Femur (tissue), 1 donor: Measurements from ENCODE around the gene PPIA.

Experiments
- DNase-seq: peaks from one replicate; pipeline ENCODE4 v3.0.0-alpha.2; 2017

PPIA gene

DNA sequence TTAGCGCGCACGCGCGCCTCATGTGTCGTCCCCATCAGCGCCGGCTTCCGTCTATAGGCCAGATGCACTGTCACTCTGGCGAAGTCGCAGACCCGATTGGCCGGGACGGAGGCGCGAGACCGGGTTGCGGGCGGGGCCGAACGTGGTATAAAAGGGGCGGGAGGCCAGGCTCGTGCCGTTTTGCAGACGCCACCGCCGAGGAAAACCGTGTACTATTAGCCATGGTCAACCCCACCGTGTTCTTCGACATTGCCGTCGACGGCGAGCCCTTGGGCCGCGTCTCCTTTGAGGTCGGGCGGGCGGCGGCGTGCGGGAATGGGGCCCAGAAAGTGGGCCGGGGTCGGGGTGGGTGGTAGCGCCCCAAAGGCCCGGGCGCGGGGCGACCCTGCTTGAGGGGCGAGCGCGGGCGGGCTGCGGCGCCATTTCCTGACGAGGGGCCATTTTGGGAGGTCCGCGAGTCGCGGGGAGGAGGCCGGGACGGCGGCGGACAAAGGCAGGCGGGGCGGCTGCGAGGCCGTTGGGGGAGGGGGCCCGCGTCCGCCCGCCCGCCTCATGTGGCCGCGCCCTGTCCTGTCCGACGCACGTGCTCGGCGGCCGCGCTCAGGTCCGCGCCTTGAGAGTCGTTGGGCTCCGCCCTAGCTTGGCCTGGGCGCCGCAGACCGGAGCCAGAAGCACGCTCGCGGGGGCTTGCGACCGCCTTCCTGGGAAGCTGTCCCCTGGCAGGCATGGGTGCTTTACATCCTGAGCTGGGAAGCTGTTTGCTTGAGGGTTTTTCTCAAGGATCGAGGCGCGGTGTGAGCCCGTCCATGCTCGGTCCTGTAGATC is at the start of gene PPIA:
Gene PPIA (plus strand): TSS at position 178 of the 825 bp plus-strand sequence. CDS start 44 bp downstream, at position 222.
- peak; percentile 99 for DNase-seq

DNA sequence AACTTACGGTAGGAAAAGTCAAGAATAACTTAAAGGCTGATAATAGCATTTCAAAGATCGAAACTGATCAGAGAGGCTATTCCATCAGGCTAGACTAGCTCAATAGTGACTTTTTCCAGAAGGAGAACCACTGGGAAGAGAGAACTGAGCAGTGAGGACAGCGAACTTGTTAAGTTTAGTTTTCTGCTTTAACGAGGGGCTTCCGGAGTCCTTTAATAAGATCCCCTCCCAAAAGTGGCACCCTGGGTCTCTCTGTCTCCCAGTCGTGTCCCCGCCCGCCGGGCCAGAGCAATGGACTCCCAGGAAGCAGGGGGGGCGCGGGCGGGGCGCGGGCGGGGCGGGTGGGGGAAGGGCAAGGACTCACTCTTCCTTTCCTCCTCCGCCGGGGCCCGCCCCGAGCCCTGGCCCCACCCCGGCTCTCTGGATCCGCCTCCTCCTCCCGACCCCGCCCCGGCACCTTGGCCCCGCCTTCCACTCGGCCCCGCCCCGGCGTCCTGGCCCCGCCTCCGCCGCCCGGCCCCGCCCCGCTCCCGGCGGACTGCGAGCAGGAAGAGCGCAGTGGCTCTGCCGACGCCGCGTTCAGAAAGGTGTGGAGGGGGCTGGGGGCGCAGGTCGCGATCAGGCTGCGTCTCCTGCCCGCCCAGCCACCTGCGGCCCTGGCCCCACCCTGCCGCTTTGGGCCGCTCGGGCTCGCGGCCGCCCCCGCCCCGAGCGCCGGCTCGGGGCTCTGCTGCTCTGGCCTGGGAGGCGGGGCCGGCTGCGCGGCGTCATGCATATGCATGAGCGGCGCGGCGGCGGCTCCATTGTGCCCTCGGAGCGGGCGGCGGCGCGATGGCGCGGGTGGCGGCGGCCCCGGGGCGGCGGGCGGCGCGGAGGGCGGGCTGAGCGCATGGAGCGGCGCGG is 48.2 kb upstream of the PPIA start, which contains the start of gene ZMIZ2:
Gene ZMIZ2 (plus strand): TSS at position 803 of the 903 bp plus-strand sequence. CDS start 7,403 bp downstream, outside the sequence.
- DNase-seq = peak; percentile 97

DNA sequence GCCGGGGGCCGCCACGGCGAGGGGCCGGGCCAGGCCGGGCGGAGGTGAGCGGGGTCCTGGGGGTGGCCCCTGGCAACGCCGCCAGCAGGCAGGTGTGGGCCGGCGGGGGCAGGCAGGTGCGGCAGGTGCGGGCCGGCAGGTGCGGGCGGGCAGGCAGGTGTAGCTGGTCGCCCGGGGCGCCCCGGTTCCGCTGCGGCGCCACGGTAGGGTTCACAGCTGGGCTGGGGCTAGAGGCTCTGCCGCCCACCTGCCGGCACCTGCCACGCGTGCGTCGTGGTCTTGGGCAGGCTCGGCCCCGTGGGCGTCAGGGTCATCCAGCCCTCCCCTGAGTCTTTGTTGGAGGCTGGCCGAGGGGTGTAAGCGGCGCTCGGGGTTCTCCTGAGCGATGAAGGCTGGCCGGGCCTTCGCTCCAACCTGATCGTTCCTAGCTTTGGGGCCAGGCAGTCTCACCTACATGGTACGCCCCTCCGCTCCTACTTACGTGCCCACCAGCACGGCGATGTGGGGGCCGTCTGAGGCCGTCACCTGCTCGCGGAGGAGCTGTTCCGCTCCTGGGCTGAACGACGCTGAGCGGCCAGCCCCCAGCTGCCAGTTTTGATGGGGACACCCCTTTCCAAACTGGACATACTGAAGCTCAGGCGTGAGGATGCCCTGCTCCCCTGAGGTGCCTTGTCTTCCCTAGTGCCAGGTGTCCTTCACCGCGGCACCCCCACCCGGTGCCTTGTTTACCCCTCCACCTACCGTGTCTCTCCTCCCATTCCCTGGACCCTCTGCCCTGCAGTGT is 47.3 kb upstream of the PPIA start:
- no peak for DNase-seq

DNA sequence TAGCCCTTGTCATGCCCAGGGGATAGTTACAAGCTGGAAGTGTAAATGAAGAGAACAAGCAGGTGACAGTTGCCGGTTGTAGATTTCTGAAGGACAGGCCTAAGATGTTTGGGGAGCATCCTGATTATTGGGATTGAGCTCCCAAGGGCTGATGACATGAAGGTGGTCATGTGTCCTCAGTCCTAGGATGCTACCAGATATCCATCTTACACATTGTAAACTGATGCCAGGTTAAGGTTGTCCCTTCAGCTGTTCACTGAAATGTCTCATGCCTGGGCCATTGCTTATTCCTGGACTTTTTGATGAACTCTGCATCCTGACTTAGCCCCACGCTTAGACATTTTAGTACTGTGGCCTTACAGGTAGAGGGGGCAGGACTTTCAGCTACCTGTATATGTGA is 46.5 kb upstream of the PPIA start:
- DNase-seq = no peak

DNA sequence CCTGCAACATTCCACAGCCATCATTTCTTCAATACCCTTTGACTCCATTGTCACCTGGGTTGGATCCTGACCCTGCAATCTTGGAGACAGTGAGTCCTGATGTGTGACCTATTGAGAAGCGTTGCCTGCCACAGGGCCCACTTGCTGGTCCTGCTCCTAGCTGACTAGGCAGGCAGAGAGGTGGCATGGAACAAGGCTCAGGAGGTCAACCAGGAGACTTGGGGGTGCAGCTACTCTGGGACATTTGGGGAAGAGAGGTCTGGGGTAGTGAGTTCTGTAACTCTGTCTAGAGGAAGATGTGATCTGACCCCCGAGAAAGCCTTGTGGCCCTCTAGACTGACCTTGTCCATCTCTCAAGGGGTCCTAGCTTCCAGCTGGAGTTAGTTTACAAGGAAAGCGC is 46.1 kb upstream of the PPIA start:
- no peak for DNase-seq

DNA sequence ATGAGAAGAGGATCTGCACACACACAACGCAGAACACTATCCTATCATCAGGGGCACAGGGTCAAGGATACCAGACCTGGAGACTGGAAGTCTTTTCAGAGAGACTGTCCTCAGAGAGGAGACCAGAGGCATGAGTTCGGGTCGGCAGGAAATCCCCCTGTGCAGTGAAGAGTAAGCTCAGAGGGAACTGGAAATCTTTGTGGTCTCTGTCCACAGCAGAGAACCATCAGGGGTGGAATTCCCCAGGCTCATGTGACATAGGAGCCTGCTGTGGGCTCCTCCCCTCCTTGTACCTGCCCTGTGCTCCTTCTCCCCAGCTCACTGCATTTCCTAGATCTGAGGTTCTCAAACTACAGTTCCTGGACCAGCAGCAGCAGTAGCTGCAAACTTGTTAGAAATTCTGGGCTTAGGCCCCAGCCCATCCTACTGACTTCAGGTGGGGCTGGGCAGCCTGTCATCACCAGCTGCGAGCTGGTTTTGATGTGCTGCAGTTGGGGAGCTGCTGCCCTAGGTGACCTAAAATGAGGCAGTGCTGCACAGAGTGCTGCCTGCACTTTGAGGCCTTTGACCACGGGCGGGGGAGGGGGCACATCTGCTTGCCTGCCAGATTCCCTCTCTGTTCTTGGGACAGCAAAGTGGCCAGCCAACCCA is 45.4 kb upstream of the PPIA start:
- DNase-seq = no peak

DNA sequence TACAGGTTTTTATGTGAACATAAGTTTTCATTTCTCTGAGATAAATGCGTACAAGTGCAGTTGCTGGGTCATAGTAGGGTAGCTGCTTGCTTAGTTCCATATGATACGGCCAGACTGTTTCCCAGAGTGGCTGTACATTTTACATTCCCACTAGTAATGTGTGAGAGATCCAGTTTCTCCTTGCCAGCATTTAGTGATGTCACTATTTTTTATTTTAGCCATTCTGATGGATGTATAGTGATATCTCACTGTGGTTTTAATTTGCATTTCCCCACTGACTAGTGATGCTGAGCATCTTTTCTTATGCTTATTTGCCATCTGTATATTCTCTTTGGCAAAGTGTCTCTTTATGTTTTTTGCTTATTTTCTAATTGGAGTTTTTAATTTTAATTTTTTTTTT is 43.7 kb upstream of the PPIA start:
- no peak for DNase-seq

DNA sequence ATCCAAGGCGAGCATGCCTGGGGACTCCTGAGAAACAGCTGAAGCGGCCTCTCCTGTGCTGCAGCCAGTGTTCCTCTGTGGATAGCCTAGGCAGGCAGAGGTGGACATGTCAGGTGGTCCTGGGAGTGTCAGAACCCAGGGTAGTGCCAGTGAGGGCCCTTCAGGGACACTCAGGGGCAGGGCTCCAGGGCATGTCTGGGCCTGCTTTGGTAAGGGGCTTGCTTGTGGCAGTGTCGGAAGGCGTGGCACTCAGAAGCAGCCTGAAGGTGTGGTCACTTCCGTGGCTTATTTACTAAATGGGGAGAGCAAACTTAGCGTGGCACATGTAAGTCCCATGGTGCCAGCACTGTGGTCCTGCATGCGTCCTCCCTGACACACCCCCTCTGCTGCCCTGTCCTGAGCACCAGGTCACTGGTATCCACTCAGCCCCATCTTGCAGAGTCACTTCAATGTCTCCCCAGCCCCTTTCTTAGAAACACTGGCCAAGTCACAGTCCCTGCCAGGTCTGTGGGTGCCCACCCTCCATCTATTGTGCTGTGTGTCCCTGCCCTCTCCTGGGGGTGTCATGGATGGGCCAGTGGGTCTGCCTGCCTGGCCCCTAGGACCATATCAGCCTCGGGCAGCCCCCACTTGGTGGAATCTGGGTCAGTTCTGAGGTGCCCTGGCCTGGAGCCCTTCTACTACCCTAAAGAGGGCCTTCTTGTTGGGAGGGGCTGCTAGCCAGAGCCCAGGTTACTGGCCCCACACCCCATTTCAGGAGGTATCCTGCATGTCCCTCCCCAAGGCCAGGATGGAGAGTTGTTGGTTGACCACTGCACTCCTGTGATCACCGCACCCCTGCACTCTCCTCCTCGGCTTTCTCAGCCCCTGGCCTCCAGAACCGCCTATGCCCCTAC is 41.4 kb upstream of the PPIA start:
- no peak for DNase-seq

DNA sequence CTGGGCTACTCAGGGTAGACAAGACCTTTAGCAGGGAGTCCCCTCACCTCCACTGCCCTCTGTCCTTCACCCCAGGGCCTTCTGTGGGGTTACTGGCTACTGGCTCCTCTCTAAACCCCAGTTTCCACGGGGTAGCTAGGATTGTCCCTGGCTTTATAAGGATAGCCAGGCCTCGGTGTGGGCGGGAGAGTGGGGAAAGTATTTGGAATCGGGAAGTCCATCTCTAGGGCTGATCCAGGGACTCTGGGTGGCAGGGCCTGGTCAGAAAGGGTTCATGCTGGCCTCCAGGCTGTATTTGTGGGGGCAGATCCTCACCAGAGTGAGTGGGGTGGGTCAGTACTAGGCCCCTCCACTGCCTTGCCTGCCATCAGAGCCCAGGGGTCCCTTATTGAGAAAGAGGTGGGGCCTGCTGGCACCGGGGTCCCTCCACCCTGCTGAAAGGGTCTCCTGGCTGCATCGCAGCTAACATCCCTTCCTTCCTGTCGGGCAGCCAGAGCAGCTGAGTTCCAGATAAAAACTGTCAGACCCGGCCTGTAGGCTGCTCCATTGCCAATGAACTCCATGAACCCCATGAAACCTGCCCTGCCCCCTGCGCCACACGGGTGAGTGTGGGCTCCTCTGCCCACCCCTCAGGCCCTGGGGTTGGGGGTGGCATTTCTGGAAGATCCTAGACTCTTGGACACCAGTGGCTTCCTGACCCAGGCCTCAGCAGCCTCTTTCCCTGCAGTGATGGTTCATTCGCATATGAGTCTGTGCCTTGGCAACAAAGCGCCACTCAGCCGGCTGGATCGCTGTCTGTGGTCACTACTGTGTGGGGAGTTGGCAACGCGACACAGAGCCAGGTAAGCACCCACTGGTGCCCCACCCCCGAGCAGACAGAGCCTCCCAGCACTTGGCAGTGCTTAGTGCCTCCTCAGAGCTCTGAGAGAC is 40.5 kb upstream of the PPIA start:
- no peak for DNase-seq

DNA sequence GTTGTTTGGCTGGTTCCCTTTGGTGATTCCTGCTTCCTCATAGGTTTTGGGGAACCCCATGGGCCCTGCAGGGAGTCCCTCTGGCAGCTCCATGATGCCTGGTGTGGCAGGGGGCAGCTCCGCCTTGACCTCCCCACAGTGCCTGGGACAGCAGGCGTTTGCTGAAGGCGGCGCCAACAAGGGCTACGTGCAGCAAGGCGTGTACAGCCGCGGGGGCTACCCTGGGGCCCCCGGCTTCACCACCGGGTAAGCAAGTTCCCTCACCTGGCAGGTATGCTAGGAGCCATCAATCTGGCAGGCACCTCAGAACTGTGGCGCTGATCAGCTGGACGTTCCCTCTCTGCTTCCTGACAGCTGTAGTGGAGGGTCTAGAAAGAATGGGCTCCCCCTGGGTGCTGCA is 39.6 kb upstream of the PPIA start:
- DNase-seq = no peak

DNA sequence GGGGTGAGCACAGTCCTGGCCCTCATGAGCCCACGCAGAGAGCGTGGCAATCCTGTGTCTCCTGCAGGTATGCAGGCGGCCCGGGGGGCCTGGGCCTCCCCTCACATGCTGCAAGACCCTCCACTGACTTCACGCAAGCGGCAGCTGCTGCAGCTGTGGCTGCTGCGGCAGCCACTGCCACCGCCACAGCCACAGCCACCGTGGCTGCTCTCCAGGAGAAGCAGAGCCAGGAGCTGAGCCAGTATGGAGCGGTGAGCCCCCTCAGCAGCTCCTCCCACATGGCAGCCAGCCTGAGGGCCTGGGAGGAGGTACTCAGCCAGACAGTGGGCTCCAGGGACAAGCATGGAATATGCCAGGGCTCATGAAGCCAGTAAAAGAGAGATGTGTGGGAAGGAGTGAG is 39.2 kb upstream of the PPIA start:
- peak; percentile 90 for DNase-seq

DNA sequence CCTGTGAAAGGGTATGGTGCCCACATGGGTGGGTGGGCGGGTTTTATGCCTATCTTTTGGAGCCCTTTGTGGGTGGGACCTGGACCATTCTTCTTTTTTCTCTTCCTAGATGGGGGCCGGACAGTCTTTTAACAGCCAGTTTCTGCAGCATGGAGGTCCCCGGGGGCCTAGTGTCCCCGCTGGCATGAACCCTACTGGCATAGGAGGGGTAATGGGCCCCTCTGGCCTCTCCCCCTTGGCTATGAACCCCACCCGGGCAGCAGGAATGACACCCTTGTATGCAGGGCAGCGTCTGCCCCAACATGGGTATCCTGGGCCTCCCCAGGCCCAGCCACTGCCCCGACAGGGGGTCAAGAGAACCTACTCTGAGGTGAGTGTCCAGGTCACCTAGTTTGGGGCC is 38.7 kb upstream of the PPIA start:
- DNase-seq = no peak

DNA sequence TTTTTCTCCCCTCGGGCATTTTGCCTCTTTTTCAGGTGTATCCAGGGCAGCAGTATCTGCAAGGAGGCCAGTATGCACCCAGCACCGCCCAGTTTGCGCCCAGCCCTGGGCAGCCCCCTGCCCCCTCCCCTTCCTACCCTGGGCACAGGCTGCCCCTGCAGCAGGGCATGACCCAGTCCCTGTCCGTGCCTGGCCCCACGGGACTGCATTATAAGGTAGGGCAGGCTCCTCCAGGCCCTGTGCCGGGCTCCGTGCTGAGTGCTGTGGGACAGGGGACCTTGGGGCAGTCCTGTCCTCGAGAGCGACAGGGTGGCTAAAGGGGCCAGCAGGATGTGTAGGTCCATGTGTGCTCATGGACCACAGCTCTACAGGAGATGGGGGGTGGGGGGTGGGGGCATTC is 37.2 kb upstream of the PPIA start:
- no peak for DNase-seq

DNA sequence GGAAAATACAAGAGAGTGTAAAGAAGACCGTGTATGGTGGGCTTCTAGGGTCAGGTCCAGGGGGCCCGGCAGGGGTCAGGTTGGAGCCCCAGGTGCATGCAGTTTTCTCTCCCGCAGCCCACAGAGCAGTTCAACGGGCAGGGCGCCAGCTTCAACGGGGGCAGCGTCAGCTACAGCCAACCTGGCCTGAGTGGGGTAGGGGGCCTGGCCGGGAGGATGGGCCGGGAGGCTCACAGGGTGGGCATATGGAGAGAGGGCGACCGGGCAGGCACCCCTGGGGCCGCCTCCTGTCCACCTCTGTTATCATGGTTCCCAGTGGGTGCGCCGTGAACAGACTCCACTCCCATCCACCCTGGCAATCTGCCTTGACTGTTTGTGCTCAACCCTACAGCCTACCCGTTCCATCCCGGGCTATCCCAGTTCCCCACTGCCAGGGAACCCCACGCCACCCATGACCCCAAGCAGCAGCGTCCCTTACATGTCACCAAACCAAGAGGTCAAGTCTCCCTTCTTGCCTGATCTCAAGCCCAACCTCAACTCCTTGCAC is 36.4 kb upstream of the PPIA start:
- no peak for DNase-seq

DNA sequence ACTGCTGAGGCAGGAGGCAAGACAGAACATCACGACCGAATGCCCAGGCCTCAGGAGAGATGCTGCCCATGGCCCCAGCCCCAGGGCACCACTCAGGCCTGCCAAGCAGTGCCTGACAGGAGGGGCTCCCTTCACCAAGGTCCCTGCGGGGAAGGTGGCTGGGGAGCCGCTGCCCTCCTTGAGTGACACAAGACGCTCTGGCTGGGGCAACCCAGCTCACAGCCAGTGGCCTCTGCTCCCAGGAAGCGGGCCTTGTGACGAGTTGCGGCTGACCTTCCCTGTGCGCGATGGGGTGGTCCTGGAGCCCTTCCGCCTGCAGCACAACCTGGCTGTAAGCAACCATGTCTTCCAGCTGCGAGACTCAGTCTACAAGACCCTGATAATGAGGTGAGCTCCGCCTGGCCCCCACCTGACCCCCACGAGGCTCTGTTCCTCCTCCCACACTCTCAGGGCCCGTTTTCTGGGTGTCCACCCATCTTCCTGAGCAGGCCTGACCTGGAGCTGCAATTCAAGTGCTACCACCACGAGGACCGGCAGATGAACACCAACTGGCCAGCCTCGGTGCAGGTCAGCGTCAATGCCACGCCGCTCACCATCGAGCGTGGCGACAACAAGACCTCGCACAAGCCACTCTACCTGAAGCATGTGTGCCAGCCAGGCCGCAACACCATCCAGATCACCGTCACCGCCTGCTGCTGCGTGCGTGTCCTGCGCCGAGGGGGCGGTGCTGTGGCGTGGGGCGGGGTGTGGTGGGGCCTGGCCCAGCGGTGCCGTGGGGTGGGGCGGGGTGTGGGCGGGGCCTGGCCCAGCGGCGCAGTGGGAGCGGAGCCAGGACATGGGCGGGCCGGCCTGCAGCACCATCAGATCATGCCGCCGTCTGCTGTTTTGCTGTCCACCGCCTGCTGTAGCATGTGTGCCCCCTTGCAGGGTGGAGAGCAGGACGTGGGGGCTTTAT is 35.0 kb upstream of the PPIA start:
- DNase-seq = no peak

DNA sequence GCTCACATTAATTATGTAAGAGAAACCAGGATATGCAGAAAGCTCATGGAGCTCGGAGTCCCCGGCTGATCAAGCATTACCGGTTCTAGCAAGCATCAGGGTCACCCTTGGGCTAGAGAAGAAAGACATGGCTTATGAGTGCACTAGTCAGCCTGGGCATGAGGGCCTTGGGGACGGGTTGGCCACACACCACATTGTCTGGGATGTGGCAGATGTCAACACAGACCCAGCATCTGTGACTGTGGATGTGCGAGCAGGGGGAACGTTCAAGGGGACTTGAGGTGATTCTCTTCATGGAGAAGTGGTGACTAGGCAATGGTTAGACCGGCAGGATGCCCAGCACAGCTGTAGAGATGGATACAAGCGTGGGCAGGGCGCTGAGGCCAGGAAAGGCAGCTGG is 34.2 kb upstream of the PPIA start:
- DNase-seq = no peak

DNA sequence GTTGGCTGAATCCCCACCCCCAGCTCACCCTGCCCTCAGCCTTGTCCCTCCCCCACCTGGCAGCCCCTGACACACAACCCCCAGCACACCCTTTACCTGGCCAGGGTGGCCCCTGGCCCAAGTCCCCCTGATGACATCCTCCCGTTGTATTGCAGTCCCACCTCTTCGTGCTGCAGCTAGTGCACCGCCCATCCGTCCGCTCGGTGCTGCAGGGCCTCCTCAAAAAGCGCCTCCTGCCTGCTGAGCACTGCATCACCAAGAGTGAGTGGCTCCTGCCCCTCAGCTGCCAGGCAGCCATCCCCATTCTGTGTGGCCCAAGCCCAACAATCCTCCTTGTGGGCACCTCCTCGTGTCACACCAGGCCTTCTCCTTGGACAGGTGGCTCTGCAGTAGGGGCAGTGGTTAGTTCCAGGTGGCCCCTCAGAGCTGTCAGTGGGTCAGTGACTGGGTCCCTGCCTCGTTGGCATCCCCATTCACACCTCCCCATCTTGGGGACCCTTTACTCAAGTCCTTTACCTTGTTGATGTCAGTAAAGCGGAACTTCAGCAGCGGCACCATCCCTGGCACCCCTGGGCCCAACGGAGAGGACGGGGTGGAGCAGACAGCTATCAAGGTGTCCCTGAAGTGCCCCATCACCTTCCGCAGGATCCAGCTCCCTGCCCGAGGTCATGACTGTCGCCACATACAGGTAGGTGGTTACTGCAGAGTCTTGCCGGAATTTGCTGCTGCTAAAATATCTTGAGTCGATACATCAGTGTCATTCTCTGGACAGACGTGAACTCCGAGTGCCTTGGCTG is 33.6 kb upstream of the PPIA start:
- DNase-seq = no peak

DNA sequence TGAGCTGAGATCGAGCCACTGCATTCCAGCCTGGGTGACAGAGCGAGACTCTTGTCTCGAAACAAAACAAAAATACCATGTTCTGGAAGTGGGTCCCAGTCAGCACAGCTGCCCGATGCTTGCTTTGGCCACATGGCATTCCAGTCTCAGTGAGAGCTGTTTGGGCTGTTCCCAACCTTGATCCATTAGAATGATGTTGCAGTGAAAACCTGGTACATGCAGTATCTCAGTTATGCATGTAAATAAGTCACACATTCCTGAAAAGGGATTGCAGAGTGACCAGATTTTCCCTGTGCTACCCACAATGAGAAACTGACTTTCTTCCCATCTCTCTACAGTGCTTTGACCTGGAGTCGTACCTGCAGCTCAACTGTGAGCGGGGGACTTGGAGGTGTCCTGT is 32.4 kb upstream of the PPIA start:
- DNase-seq = no peak
